K562 (cell line): Measurements from ENCODE around the gene AMH.

Experiments used
- BRF2 ChIP-seq: IDR thresholded peaks from 3 replicates; pipeline ENCODE4 v1.6.1; 2011; ENCODE audit warnings: borderline replicate concordance, mild to moderate bottlenecking; ENCODE audit not compliant: insufficient read length, insufficient read depth
- CTCF ChIP-seq, 3 experiments: IDR thresholded peaks in 2 of 3; conservative IDR thresholded peaks in 1 of 3; 2 replicates each; pipeline ENCODE4 v1.5.1; 2011 to 2012; ENCODE audit warnings: low read length in 3 of 3, mild to moderate bottlenecking in 3 of 3, control low read depth in 2 of 3, improper control_type of control experiment in 1 of 3, inconsistent platforms in 1 of 3, low read depth in 1 of 3, mixed read lengths in 1 of 3, moderate library complexity in 1 of 3; ENCODE audit not compliant: insufficient read depth in 2 of 3
- E2F6 ChIP-seq, 2 experiments: IDR thresholded peaks; 2 replicates each; pipeline ENCODE4 v1.6.1; 2011; ENCODE audit warnings: borderline replicate concordance in 1 of 2, control low read depth in 1 of 2, low read depth in 1 of 2, low read length in 1 of 2, mild to moderate bottlenecking in 1 of 2, mixed read lengths in 1 of 2, moderate library complexity in 1 of 2; ENCODE audit not compliant: insufficient read depth in 1 of 2, insufficient read length in 1 of 2, poor library complexity in 1 of 2, severe bottlenecking in 1 of 2; ENCODE audit errors: extremely low read depth in 1 of 2
- EP300 ChIP-seq: IDR thresholded peaks from 2 replicates; pipeline ENCODE4 v1.6.1; 2012; ENCODE audit warnings: low read length, improper control_type of control experiment
- FOSL1 ChIP-seq: fragments of 200-800 bp; sonication (Bioruptor generic); conservative IDR thresholded peaks from 2 replicates; pipeline ENCODE4 v1.6.1; 2016; ENCODE audit warnings: missing genetic modification characterization, missing compliant biosample characterization
- MEF2D ChIP-seq: conservative IDR thresholded peaks from 2 replicates; pipeline ENCODE4 v1.6.1; 2016; ENCODE audit warnings: low read depth, missing genetic modification characterization, missing compliant biosample characterization
- MTA3 ChIP-seq: fragments of 450-650 bp; formaldehyde crosslinking; IDR thresholded peaks from 2 replicates; pipeline ENCODE4 v1.6.1; 2017; ENCODE audit warnings: mild to moderate bottlenecking, borderline replicate concordance
- NRF1 ChIP-seq, 2 experiments: fragments of 450-650 bp; IDR thresholded peaks in 1 of 2; conservative IDR thresholded peaks in 1 of 2; 2 replicates each; pipeline ENCODE4 v1.6.1; 2014; ENCODE audit warnings: mild to moderate bottlenecking in 2 of 2
- PCBP2 ChIP-seq: fragments of 200-400 bp; formaldehyde crosslinking; IDR thresholded peaks from 2 replicates; pipeline ENCODE4 v1.6.1; 2018; ENCODE audit warnings: low read length, low read depth, mild to moderate bottlenecking, moderate library complexity; ENCODE audit not compliant: poor library complexity, severe bottlenecking
- TAF1 ChIP-seq: IDR thresholded peaks from 2 replicates; pipeline ENCODE4 v1.6.1; 2011; ENCODE audit warnings: mild to moderate bottlenecking, low read length, moderate library complexity; ENCODE audit not compliant: insufficient read depth, control insufficient read depth, severe bottlenecking; ENCODE audit errors: extremely low read depth
- TAF15 ChIP-seq: fragments of 200-400 bp; formaldehyde crosslinking; IDR thresholded peaks from 2 replicates; pipeline ENCODE4 v1.6.1; 2017; ENCODE audit warnings: mild to moderate bottlenecking, low read depth, low read length, moderate library complexity
- U2AF1 ChIP-seq: fragments of 200-400 bp; formaldehyde crosslinking; optimal IDR thresholded peaks from 2 replicates; pipeline ENCODE3; 2017; ENCODE audit warnings: mild to moderate bottlenecking, low read depth, low read length, moderate library complexity
- ZBTB34 ChIP-seq: fragments of 250-450 bp; sonication (Bioruptor Pico); IDR thresholded peaks from 2 replicates; pipeline ENCODE4 v1.8.0; 2021; ENCODE audit warnings: mild to moderate bottlenecking, moderate library complexity
- TF ChIP-seq, protein P1 (sequence below): sonication (generic); formaldehyde crosslinking; IDR thresholded peaks from 2 replicates; pipeline ENCODE4 v1.8.0; 2022; ENCODE audit warnings: missing genetic modification reagents, mild to moderate bottlenecking, borderline replicate concordance

DNA sequence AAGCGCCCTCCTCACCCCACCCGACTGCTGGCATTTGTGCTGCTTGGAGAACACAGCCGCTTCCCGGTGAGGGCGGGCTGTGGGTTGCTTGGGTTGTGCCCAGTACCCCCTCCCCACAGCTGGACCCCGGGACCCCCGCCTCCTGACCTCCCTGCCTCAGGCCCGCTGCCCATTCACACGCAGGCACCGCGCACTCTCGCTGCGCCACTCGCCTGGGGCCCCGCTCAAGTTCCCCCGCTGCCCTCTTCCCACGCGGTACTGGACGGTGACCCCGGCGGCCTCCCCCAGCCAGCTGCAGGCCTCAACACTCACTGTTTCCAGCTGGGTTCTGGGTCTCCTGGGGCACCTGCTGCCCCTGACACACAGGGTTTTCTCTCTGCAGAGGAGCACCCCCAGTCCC, 29.4 kb upstream of the AMH start:
- TF ChIP-seq E2F6 (IDR thresholded peaks at IDR 0.05; ENCODE audit: borderline replicate concordance in 1 of 2, extremely low read depth in 1 of 2, insufficient read depth in 1 of 2, insufficient read length in 1 of 2, low read depth in 1 of 2, low read length in 1 of 2, poor library complexity in 1 of 2, severe bottlenecking in 1 of 2), result no peak
- TF ChIP-seq CTCF (IDR thresholded peaks at IDR 0.05 in 2 of 3, conservative IDR thresholded peaks at IDR 0.05 in 1 of 3; ENCODE audit: insufficient read depth in 2 of 3, low read depth in 1 of 3, low read length in 3 of 3), result no peak
- TF ChIP-seq TAF15, result no peak
- TF ChIP-seq NRF1 (conservative IDR thresholded peaks at IDR 0.05 in 1 of 2, IDR thresholded peaks at IDR 0.05 in 1 of 2), result no peak
- TF ChIP-seq BRF2, result no peak
- TF ChIP-seq EP300, result no peak
- TF ChIP-seq ZBTB34, result no peak
- no peak for TF ChIP-seq U2AF1
- TF ChIP-seq, protein P1, sequence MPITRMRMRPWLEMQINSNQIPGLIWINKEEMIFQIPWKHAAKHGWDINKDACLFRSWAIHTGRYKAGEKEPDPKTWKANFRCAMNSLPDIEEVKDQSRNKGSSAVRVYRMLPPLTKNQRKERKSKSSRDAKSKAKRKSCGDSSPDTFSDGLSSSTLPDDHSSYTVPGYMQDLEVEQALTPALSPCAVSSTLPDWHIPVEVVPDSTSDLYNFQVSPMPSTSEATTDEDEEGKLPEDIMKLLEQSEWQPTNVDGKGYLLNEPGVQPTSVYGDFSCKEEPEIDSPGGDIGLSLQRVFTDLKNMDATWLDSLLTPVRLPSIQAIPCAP (CRISPR knock-in tag), result no peak
- no peak for TF ChIP-seq TAF1
- no peak for TF ChIP-seq PCBP2
- TF ChIP-seq FOSL1 (tag), result no peak
- TF ChIP-seq MEF2D (tag), result no peak
- TF ChIP-seq MTA3, result no peak
